Measurements from ENCODE around the gene UBE2U.

DNA sequence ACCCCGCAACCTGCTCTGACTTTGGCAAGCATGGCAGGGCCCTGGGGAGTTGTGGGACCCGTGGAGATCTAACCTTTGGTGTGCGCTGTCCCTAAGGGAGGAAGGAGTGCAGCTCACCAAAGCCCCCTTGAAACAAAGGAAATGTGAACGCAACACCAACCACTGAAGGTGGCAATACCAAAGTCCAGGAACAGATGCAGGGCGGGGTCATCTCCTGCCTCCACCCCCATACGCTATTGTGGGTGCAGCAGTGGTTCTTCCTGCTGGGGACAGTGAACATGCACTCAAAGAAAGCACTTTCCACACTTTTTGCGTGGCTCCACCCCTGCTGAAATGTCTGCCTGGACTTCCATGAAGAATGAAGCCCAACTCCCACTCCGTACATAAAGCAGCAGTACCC is 93.0 kb downstream of the UBE2U start:
- TF ChIP-seq, protein P1, sequence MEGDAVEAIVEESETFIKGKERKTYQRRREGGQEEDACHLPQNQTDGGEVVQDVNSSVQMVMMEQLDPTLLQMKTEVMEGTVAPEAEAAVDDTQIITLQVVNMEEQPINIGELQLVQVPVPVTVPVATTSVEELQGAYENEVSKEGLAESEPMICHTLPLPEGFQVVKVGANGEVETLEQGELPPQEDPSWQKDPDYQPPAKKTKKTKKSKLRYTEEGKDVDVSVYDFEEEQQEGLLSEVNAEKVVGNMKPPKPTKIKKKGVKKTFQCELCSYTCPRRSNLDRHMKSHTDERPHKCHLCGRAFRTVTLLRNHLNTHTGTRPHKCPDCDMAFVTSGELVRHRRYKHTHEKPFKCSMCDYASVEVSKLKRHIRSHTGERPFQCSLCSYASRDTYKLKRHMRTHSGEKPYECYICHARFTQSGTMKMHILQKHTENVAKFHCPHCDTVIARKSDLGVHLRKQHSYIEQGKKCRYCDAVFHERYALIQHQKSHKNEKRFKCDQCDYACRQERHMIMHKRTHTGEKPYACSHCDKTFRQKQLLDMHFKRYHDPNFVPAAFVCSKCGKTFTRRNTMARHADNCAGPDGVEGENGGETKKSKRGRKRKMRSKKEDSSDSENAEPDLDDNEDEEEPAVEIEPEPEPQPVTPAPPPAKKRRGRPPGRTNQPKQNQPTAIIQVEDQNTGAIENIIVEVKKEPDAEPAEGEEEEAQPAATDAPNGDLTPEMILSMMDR (IDR thresholded peaks at IDR 0.05 in 4 of 5, conservative IDR thresholded peaks at IDR 0.05 in 1 of 5), result no peak
- no peak for TF ChIP-seq POLR2A (IDR thresholded peaks at IDR 0.05)
